H1 (cell line): Measurements from ENCODE around the gene ZNF789.

Experiments used
- GABPA ChIP-seq: IDR thresholded peaks from 2 replicates; pipeline ENCODE4 v1.6.1; 2011; ENCODE audit warnings: mild to moderate bottlenecking, low read length, moderate library complexity, borderline replicate concordance; ENCODE audit not compliant: insufficient read depth
- SIN3A ChIP-seq, 2 experiments: IDR thresholded peaks in 1 of 2; conservative IDR thresholded peaks in 1 of 2; 2 replicates each; pipeline ENCODE4 v1.6.1; 2011 to 2012; ENCODE audit warnings: low read length in 2 of 2, improper control_type of control experiment in 1 of 2, low read depth in 1 of 2, mild to moderate bottlenecking in 1 of 2

DNA sequence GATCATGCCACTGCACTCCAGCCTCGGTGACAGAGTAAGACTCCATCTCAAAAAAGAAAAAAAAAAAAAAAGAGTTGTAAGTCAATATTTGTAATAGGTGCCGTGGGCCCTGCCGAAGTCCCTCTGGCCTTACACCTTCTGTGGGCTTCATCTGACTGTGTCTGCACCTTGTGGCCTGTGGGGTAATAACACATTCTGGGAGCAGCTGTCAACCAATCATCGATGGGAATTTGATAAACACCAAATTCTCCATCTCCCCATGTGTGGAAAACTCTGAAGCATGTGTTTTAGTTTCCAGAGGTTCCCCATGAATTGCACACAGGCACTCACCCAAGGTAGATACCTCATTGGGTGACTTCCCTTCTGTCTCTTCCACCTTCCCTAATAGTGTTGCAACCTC, 16.5 kb downstream of the ZNF789 start:
- TF ChIP-seq SIN3A (conservative IDR thresholded peaks at IDR 0.05 in 1 of 2, IDR thresholded peaks at IDR 0.05 in 1 of 2; ENCODE audit: low read depth in 1 of 2, low read length in 2 of 2) (no peak), GABPA (no peak)
